ENCODE measurements around the gene CAMKK1. TPM values are rescaled to one million over a fixed set of nuclear protein-coding genes. Genes with fewer than 3 reads are reported as not detected.

CAMKK1 gene
- total RNA-seq, 1 experiment from 2014 or later = 10.1 TPM

- Histone ChIP-seq H3K27ac (ENCODE audit: low read length) (no peak overlapping the region), H3K27me3 (ENCODE audit: low read length) (no peaks in the 10 kb centered on the region), H3K4me3 (ENCODE audit: low read length) (no peak overlapping the region), H3K79me2 (ENCODE audit: low read length) (0 out of 2 replicates have a peak, but pooled peaks cover 10% of the 10 kb centered on the region), H3F3A (ENCODE audit: low read length, unreplicated experiment) (no peaks in the 10 kb centered on the region), H3K9ac (ENCODE audit: low read length) (no peak overlapping the region), H3K4me2 (ENCODE audit: low read length) (no peak overlapping the region), H2AFZ (ENCODE audit: low read length) (no peak overlapping the region), H3K9me3 (ENCODE audit: low read length) (no peaks in the 10 kb centered on the region), H3K4me1 (ENCODE audit: insufficient read depth, low read length) (no peaks in the 10 kb centered on the region), H4K20me1 (ENCODE audit: low read length) (no peaks in the 10 kb centered on the region), H3K36me3 (ENCODE audit: low read depth, low read length) (peaks cover 7% of the 10 kb centered on the region; the same call in 1 of the 2 replicates), H3K9me2 (replicated peaks; ENCODE audit: low read length) (no peaks in the 10 kb centered on the region)
- no TSS peak for BruUV-seq (replicated peaks)
- TF ChIP-seq EZH2phosphoT487 (IDR thresholded peaks at IDR 0.05; ENCODE audit: borderline replicate concordance, low read length) = no peak
- no peak for DNase-seq
- CTCF ChIA-PET = no interaction called here
- no peak for ATAC-seq
- POLR2A ChIA-PET (ENCODE audit: unreplicated experiment) = no interaction called here
- intact Hi-C loops (cut with micrococcal nuclease) = no loop called here
These were observed 58.0 kb downstream of the CAMKK1 start for GRCh38 chr17:3834811-3835210.

DNA sequence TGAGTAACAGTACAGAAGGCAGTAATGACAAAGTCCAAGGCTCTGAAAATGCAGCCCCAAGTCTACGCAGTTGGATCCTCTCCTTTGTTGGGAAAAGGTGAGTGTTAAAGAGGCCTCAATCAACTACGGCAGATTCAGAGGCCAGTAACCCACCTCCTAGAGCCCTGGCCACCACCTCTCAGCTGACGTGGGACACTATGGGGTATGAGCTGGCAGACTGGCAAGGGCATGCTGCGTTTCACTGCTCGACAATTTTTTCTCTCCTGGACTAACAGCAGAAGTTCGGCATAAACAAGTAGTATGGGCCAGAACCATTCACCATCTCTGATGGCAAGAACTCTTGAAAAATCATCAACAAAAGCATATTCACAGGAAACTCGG, 64.0 kb downstream of the CAMKK1 start:
- H3F3A ChIP-seq (ENCODE audit: low read length, unreplicated experiment) = no peaks in the 10 kb centered on the region
- peaks cover 20% of the 10 kb centered on the region for H3K36me3 ChIP-seq (ENCODE audit: low read depth, low read length)
- no peak overlapping the region for H3K4me2 ChIP-seq (ENCODE audit: low read length)
- no peak for TF ChIP-seq EZH2 (IDR thresholded peaks at IDR 0.05; ENCODE audit: low read length, unreplicated experiment)
- TF ChIP-seq EZH2phosphoT487 (IDR thresholded peaks at IDR 0.05; ENCODE audit: borderline replicate concordance, low read length) = no peak
- TF ChIP-seq, protein P1, sequence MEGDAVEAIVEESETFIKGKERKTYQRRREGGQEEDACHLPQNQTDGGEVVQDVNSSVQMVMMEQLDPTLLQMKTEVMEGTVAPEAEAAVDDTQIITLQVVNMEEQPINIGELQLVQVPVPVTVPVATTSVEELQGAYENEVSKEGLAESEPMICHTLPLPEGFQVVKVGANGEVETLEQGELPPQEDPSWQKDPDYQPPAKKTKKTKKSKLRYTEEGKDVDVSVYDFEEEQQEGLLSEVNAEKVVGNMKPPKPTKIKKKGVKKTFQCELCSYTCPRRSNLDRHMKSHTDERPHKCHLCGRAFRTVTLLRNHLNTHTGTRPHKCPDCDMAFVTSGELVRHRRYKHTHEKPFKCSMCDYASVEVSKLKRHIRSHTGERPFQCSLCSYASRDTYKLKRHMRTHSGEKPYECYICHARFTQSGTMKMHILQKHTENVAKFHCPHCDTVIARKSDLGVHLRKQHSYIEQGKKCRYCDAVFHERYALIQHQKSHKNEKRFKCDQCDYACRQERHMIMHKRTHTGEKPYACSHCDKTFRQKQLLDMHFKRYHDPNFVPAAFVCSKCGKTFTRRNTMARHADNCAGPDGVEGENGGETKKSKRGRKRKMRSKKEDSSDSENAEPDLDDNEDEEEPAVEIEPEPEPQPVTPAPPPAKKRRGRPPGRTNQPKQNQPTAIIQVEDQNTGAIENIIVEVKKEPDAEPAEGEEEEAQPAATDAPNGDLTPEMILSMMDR (conservative IDR thresholded peaks at IDR 0.05; ENCODE audit: low read depth, low read length) = no peak
- intact Hi-C loops (cut with micrococcal nuclease) = no loop called here
- no peaks in the 10 kb centered on the region for H4K20me1 ChIP-seq (ENCODE audit: low read length)
- H3K4me1 ChIP-seq (ENCODE audit: insufficient read depth, low read length) = no peaks in the 10 kb centered on the region
- no peaks in the 10 kb centered on the region for H3K79me2 ChIP-seq (ENCODE audit: low read length)
- no peak overlapping the region for H3K27ac ChIP-seq (ENCODE audit: low read length)
- no peaks in the 10 kb centered on the region for H3K9me2 ChIP-seq (replicated peaks; ENCODE audit: low read length)
- CTCF ChIA-PET = interaction anchor here (1.6 kb wide), 1 partner anchor 91 kb away, joined by 6 read pairs; no protein-coding TSS in a partner anchor
- no peaks in the 10 kb centered on the region for H3K9me3 ChIP-seq (ENCODE audit: low read length)
- BruUV-seq (replicated peaks) = no TSS peak
- no peak overlapping the region for H2AFZ ChIP-seq (ENCODE audit: low read length)
- H3K9ac ChIP-seq (ENCODE audit: low read length) = no peak overlapping the region
- no peak overlapping the region for H3K4me3 ChIP-seq (ENCODE audit: low read length)
- ATAC-seq (no peak), DNase-seq (no peak)
- no peaks in the 10 kb centered on the region for H3K27me3 ChIP-seq (ENCODE audit: low read length)
- POLR2A ChIA-PET (ENCODE audit: unreplicated experiment) = interaction anchor here (0.6 kb wide), 1 partner anchor 1530 kb away, joined by 4 read pairs; no protein-coding TSS in a partner anchor

DNA sequence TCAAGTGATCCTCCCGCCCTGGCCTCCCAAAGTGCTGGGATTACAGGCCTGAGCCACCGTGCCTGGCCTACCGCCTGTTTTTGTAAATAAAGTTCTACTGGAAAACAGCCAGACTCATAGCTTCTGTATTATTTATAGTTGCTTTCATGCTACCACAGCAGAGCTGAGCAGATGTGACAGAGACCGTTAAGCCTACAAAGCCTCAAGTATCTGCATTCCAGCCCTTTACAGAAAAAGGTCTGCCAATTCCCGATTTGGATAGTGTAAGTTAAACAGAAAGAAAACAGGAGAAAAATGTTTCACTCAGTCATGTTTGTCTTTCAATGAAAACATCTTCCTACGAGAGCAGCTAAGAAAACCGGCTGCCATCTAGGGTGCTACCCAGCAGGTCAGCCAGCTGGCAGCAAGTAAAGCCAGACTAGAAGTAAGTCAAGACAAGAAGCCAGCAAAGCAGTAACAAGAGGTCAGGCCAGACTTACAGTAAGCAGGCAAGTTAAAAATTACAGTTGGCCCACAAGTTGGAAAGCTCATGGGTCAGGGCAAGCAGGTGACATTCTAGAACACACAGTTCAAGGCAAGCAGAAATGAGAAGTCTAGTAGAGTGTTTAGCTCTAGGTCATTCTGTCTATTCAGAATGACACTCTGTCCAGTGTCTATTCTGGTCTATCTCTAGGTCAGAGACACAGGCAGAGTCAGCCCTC, 64.6 kb downstream of the CAMKK1 start:
- Histone ChIP-seq H3K79me2 (ENCODE audit: low read length) (no peaks in the 10 kb centered on the region), H3K9me3 (ENCODE audit: low read length) (no peaks in the 10 kb centered on the region), H3K4me3 (ENCODE audit: low read length) (no peak overlapping the region), H2AFZ (ENCODE audit: low read length) (no peak overlapping the region), H3K9ac (ENCODE audit: low read length) (no peak overlapping the region), H3K27ac (ENCODE audit: low read length) (no peak overlapping the region), H3F3A (ENCODE audit: low read length, unreplicated experiment) (no peaks in the 10 kb centered on the region), H3K27me3 (ENCODE audit: low read length) (no peaks in the 10 kb centered on the region), H4K20me1 (ENCODE audit: low read length) (no peaks in the 10 kb centered on the region), H3K9me2 (replicated peaks; ENCODE audit: low read length) (no peaks in the 10 kb centered on the region), H3K4me2 (ENCODE audit: low read length) (no peak overlapping the region), H3K36me3 (ENCODE audit: low read depth, low read length) (peaks cover 23% of the 10 kb centered on the region), H3K4me1 (ENCODE audit: insufficient read depth, low read length) (no peaks in the 10 kb centered on the region)
- BruUV-seq (replicated peaks) = no TSS peak
- no peak for ATAC-seq
- DNase-seq = no peak
- TF ChIP-seq EZH2 (IDR thresholded peaks at IDR 0.05; ENCODE audit: low read length, unreplicated experiment) = no peak
- TF ChIP-seq EZH2phosphoT487 (IDR thresholded peaks at IDR 0.05; ENCODE audit: borderline replicate concordance, low read length) = no peak
- TF ChIP-seq, protein P1 (conservative IDR thresholded peaks at IDR 0.05; ENCODE audit: low read depth, low read length) = no peak
- POLR2A ChIA-PET (ENCODE audit: unreplicated experiment) = interaction anchor here (0.6 kb wide), 1 partner anchor 1530 kb away, joined by 4 read pairs; no protein-coding TSS in a partner anchor
- CTCF ChIA-PET = interaction anchor here (0.5 to 1.6 kb wide), 2 partner anchors 91 to 105 kb away, joined by 4 to 6 read pairs; partner anchors contain the start of gene HASPIN
- intact Hi-C loops (cut with micrococcal nuclease) = no loop called here

Measured in PC-3 (cell line).